NCI-H2107 treated with DMSO at 0.1 percent for 48 hours (cell line): ENCODE measurements around the gene NRXN2.

ENCODE experiments used
- DNase-seq: peaks from one replicate; lab custom pipeline; 2025; ENCODE audit not compliant: unreplicated experiment; lab: John Stamatoyannopoulos, UW

Gene NRXN2

DNA sequence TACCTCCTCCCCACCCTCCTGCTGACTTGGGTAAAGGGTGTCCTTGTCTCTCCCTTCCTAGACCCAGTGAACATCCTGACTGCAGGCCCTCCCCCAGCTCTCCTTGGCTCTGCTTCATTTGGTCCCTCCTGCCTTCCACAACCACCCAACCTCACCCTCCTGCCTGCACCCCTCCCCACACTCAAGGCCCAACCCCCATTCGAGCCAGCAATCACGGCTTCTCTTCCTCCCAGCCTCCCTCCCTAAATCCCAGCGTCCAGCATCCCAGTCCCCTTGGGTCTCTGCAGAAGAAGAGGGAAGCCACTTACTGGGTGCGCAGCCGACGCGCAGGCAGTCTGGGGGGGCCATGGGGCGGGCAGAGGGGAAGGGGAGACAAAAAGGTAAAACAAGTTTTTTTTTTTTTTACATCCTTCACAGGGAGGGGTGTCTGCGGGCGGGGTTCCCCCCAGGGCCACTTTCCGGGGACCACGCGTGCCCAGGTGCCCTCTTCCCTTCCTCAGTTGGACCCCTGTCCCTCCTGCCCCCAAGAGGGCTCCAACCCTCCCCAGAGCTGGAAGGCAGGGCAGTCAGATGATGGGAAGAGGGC lies 69.5 kb downstream of the NRXN2 start:
- DNase-seq = no peak

DNA sequence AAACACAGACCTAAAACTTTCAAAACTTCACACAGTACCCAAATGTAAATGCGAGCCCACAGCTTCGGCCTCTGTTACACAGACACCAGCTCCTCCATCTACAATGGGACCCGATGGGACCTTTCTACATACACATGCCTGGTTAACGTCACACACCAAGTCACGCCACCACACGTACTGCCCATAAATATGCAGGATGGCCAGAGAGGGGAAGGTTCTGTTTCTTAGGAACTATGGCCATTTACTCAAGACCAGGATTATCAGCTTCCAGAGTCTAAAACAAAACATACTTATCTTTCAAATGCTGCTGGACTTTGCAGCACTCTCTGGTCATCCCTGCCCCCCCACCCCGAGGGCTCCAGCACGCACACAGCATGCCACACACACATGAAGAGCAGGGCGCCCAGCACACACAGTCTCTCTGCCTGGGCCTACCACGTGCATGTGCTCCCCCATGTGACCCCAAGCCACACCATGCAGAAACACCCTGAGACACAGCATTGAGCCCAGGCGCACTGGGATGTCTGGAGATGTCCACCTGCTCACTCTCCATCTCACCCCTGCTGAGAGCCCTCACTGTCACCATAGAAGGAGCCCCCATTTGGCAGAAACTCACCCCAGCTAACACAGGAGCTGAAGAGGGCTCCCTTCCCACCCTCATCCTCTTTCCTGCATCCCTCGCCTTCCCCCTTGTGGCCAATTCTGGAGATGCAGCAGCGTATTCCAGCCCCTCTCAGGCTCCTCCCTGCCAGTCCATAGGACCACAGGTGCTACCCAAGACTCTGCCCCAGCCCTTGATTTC lies 70.2 kb downstream of the NRXN2 start:
- DNase-seq = peak; percentile 30

DNA sequence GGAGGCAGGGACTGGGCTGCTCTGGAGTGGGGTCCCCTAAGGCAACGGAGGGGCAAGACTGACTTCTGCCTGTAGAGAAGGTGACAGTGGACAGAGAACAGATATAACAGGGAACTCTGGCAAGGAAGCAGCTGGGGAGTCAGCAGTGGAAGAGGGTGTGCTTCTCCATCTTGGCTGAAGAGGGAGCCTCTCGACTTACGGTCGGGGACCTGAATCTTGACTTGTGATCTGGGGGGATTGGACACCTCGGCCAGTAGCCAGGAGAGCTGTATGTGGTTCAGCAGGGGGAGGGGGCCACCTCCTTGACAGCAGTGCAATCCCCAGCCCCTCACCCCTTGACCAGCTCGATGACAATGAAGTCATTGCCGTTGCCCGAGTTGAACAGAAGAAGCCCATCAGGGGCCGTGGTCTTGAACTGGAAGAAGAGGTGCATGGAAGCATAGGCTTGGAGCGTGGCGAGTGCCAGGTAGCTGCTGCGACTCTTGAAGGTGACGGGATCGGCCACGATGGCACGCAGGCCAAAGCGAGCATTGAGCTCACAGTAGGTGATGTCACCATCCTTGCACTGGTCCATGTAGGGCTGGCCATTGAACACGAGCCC lies 72.0 kb downstream of the NRXN2 start:
- no peak for DNase-seq

DNA sequence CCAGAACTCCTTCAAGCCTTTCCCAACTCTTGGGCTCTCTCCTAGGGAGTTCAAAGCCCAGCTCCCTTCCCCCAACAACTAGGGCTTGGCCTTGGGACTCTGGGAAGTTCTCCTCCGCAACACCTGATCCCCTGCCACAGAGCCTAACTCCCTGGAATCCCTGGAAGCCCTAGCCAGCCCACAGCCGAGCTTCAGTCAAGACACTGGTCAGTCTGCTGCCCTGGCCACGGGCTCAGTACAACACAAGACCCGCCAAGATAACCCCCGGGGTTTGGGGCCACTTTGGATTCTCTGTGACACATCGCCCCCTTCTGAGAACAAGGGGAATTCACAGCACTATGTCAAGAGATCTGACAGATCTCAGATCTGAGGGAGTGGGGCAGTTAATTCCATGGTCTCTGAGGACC lies 73.7 kb downstream of the NRXN2 start:
- no peak for DNase-seq

DNA sequence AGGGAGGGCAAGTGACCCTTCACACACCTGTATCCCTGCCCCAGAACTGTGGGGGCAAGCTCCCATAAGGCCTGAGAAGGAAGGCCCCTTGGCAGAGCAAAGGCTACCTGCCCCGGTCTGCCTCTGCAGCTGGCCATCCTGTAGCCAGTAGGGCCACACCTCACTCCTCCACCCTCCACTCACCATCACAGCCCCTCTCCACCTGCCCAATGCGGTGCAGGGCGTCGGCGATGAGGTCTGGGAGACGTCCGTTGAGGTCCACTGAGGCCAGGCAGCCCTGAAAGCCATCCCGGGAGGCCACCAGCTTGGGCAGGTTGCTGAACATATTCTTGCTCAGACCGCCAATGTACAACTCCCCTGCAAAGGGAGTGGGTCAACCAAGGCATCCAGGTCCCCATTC lies 74.4 kb downstream of the NRXN2 start:
- DNase-seq = no peak

DNA sequence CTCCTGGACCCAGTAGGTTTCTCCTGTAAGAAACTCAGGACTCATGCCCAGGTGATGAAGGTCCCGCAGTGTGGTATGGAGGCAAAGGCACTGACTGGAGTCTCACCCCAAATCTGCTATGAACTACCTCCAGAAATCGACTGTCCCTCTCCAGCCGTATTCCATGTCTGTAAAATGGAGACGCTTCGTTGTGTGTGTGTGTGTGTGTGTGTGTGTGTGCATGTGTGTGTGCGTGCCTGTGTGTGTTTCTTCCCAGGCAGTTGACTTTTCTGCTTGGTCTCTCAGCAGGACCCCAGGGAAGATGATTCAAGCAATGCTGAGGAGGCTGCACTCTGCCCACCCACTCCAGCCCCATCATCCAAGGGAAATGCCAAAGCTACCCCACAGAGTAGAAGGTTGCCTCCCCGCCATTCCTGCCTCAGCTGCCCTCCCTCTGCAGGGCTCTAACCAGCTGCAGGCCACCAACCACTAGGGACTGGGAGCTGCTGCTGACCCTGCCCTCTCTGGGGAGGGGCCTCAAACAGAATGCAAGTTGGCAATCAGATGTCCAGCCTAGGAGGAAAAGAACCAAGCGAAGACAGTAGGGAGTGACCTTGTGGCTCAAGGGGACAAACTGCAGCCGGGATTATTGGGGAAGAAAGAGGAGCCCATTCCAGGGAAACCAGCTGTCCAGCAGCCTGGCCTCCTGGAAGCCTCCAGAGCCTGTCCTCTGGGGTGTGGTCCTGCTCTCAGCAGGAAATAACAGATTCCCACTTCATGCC lies 75.8 kb downstream of the NRXN2 start:
- DNase-seq = no peak

DNA sequence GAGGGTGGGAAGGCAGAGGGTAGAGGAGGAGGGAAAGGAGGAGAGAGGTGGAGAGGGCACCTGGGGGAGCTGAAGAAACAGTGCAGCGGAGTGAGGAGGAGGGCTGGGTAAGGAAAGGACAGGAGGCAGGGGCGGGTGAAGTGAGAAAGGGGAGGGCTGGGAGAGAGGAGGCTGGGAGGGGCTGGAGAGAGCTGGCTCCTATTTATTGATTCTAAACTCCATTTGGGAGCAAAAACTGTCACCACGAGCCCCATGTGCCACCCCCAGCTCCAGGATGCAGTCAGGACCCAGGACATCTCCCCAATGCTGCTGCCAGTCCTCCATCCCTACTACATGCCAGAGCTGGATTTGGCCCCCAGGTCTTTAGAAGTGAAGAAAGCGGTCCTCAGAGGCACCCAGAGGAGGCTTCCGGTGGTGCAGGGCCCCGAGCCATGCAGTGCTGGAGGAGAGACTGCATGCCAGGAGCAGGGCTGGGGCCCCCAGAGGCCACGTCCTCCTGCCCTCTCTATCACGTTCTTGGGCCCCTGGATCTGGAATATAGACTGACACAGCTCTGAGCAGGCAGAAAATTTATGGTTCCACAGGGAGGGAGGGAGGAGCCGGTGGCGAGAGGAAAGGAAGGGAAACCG lies 78.2 kb downstream of the NRXN2 start:
- no peak for DNase-seq

DNA sequence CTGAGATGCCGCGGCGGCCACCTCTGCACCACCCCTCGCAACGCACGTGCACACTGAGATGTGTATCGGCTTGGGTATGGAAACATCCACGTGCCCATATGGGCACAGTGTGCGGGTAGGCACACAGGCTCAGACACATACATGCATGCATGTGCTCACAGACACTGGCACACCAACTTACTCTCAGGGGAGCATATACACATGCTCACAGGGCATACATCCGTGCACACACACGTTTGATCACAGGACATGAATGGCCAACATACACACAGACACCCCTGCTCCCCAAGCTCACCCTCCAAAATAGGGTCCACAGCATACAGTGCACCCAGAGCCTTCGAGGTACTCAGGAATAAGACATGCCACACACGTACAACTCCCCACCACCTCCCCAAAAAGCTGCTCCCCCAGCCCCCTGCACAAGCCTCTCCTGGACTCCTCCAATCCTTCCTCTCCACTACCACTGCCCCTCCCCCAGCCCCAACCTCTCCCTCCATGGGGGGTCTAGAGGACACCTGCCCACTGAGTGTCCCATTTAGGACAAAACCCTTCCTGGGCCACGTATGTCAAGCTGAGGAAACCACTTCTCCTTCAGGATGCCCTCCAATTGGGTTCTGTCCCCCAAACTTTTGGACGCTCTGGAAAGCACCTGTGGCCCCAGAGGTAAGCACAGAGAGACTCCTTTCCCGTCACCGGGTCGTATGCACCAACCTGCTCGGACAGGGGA lies 78.9 kb downstream of the NRXN2 start:
- no peak for DNase-seq

DNA sequence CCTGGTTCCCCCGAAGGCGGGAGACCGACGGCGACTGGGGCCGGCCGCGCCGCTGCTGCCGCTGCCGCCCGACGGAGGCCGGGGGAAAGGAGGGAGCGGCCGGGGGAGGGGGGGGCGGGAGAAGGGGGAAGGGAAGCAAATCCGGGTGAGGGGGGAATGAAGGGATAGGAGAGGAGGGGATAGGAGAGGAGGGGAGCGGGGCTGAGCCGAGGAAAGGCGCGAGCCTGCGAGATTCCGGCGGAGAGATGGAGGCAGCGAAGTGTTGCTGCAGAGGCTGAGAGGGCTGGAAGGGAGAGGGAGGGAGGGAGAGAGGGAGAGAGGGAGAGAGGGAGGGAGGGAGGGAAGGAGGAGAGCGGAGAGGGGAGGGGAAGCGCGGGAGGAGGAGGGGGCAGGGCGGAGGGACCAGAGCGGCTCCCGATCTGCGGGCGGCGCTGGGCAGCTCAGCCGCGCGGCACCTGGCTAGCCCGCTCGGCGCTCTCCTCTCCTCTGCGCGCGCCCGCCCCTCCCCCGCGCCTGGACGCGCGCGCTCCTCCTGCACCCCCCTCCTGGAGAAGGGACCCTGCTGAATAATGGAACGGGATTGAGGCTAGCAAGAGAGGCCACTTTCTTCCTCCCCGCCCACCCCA lies 79.6 kb downstream of the NRXN2 start:
- no peak for DNase-seq

DNA sequence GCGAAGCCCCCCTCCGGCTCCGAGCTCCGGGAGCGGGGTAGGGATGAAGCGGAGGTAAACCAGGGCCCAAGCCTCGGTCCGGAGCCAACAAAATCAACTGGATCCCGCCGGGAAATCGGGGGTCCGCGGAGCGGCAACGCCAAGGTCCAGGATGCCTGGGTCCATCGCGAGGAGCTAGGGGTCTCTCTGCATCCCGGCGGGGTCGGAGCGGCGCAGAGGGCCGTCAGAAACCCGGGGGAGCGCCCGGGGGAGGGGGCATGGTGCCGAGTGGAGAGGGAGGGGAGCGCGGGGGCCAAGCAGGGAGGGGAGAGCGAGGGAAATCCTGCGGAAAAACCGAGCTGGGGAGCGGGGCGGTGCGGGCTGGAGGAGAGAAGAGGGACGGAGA lies 80.1 kb downstream of the NRXN2 start:
- DNase-seq = no peak

DNA sequence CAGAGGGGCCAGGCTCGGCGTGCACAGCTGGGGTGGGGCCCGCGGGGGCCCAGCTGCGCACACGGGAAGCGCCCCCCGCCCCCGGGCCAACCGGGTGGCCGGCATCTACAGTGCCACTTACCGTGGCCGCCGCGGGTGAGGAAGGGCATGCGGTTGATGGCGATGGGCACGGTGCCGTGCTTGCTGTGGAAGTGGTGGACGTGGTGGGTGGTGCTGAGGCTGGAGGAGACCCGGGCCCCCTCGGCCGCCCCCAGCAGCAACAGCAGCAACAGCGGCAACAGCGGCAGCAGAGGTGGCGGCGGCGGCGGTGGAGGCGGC lies 80.6 kb downstream of the NRXN2 start:
- no peak for DNase-seq

DNA sequence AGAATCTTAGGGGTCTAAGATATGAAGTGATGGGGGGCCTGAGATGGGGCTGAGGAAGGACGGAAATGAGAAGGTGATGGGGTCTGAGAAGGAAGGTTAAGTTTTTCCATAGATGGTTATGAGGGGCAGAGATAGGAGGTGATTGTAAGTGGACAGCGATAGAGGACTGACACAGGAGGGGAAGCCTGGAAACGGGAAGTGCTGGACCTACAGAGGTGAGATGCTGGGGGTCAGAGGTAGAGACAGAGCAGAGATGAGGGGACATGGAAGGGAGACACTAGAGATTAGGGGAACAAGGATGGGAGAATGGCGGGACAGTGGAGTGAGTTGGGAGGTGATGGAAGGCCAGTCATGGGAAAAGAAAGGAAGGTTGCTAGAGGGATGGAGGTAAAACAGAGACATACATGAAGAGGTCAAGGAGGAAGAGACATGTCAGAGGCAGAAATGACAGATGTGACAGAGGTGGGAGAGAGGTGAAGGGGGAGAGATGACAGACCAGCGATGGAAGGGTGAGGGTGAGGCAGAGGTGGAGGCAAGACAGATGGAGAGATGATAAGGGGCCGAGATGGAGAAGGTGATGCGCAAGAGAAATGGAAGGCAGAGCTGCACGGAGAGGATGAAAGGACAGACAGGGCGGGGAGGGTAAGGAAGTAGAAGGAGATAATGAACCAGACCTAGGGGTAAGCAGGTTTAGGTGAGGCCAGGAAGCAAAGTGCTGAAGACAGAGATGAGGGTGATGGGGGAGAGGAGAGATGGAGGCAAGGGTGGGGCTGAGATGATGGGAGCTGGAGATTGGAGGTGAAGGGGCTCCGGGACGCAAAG lies 81.2 kb downstream of the NRXN2 start:
- DNase-seq = no peak

DNA sequence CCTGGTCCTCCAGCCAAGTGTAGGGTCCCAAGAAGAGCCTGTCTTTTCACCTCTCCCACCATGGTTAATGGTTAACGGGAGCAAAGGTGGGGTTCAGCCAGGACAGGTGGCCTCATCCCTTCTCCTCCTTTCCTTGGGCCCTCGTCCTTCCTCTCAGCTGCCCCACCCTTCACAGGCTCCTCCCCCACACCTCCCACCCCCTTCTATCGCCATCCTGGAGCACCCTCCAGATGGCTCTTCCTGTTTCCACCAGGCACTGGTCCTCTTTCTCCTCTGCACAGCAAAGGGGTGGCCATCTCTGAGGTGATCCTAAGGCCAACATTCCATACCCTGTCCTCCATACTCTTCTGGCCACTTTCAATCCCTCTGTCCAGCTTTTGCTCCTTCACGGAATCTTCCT lies 83.1 kb downstream of the NRXN2 start:
- no peak for DNase-seq

DNA sequence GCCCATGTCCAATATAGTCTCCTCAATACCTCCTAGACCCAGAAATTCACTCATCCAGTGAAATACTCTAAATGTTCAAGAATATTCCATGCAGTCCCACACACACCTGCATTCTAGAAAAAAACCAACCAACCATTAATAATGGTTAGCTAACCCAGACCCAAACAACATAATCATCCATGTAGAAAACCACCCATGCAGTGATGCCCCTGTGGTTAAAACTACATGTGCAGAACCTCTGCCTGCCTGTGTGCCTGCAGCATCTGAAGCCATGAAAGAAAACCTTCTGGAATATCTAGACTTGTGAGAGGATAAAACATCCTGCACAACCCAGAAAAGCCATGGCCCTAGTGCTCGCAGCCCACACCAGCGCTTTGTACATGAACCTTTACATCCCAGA lies 84.2 kb downstream of the NRXN2 start:
- DNase-seq = no peak

DNA sequence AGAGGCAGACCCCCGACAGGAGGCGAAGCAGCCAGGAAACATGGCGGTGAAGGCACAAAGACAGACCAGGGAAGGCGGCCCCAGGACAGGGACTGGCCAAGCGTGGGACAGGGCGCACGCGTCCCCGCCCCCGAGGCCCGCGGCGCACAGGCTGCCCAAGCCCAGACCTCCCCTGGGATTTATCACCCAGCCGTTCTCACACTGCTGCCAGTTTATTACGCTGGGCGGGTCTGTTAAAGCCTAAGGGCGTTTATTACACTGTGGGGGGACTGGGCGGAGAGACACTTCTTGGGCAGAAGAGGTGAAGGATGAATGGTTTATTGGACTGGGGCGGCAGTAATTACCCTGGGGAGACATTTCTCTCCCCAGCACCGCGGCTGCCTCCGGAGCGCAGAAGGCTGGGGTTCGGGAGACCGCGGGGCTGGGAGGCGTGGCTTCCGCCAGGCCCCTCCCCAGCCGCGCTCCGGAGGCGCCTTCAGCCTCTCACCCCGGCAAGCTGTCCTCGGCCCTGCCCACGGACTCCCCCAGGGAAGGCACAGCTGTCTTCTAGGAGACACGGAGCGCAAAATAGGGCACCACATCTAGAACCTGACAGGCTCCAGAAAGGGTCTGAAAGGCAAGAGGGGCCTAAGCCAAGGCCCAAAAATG lies 84.9 kb downstream of the NRXN2 start:
- DNase-seq = peak; percentile 32

DNA sequence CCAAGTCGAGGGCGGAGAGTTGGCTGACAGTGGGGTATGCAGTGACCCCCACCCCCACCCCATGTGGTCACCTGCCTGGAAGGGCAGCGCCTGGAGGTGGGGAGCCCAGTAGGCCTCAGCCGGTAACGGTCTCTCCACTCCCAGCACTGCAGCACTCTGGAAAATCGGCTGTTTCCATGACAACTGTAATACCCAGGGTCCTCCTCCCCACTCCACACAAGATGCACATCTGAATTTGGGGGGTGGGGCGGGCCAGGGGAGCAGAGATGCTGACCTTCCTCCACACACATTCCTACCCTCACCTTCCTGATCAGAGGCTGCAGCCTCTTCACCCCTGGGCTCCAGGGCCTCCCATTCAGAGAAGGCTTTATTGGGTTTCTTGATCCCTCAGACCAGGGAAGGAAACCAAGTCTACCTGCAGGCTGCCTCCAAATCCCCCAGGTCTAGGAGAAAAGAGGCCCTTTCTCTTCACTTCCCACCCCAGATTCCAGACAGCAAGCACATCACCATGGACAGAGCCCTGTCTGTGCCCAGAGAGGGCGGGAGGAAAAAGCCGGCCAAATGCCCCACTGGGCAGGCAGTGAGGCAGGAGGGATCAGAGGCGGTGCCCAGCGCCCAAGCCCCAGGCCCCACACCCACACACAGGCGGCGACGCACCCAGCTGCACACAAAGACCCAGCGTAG lies 85.5 kb downstream of the NRXN2 start:
- DNase-seq = no peak

DNA sequence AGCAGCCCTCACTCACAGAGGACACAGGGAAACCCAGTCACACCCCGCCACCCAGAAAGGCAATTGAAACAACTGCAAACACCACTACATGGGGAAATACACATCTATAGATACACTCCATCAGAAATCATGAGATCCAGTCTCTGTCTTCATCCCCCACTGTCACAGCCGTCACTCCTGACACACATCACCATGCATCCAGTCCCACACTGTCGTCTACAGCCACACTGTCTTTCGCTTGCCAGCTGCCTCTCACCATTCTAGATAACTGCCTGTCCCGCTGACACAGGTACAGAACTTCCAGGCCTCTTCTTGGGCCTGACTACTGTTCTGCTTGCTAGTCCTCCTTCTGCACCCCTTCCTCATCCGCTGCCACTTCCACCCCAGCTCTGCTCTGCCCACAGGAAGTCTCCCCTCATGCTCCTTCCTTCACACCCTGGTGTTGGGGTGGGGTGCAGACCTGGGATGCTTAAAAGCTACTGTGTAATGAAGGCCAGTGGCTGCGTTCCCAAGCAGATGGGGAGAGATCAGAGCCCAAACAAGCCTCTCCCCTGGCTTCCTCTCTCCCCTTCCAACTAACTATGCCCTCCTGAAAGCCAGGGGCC lies 89.3 kb downstream of the NRXN2 start:
- DNase-seq = no peak

DNA sequence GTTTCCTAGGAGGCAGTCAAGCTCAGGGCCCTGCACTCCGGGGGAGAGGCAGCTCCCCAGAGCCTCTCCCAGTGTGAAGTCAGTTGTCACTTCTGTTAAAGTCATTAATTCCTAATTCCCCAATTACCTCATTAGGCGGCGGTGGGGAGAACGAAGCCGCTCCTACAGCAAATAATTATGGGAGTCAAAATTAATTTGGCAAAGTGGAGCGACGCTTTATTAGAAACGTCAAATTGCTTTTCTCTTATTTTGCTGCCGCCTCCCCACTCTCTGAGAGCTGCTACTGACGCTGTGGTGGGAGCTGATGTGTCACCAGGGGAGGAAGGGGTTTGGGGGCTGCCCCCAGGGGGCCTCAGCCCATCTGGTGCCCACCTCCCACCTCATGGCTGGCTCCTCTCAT lies 90.3 kb downstream of the NRXN2 start:
- no peak for DNase-seq
